ENCODE results near the gene CHST3. TPM values are rescaled to one million over a fixed set of nuclear protein-coding genes. Genes with fewer than 3 reads are reported as not detected.

CHST3 gene
- total RNA-seq, 1 donor, result under 0.01 TPM

GRCh38 chr10:72048450-72049124 is 84.4 kb downstream of the CHST3 start:
- peak; percentile 84 to 92 (median 85) for DNase-seq (ENCODE audit: low read depth in 2 of 3, low spot score in 2 of 3)

GRCh38 chr10:72049472-72049871 is 85.3 kb downstream of the CHST3 start:
- no peak for DNase-seq (ENCODE audit: low read depth in 2 of 3, low spot score in 2 of 3)

GRCh38 chr10:72049969-72050781 is 86.0 kb downstream of the CHST3 start:
- DNase-seq (ENCODE audit: low read depth in 2 of 3, low spot score in 2 of 3), result no peak

- no peak for DNase-seq (ENCODE audit: low read depth in 2 of 3, low spot score in 2 of 3)
Measured at GRCh38 chr10:72050873-72051272, 86.7 kb downstream of the CHST3 start.

GRCh38 chr10:72053690-72054089 is 89.5 kb downstream of the CHST3 start:
- DNase-seq (ENCODE audit: low read depth in 2 of 3, low spot score in 2 of 3), result no peak

- DNase-seq (ENCODE audit: low read depth in 2 of 3, low spot score in 2 of 3), result no peak
Measured at GRCh38 chr10:72056113-72056512, 91.9 kb downstream of the CHST3 start.

- no peak for DNase-seq (ENCODE audit: low read depth in 2 of 3, low spot score in 2 of 3)
Measured at GRCh38 chr10:72056932-72057751, 92.9 kb downstream of the CHST3 start.

- DNase-seq (ENCODE audit: low read depth in 2 of 3, low spot score in 2 of 3), result no peak
Measured at GRCh38 chr10:72058347-72058898, 94.2 kb downstream of the CHST3 start.

- DNase-seq (ENCODE audit: low read depth in 2 of 3, low spot score in 2 of 3), result no peak
Measured at GRCh38 chr10:72058989-72059842, 95.0 kb downstream of the CHST3 start.

- DNase-seq (ENCODE audit: low read depth in 2 of 3, low spot score in 2 of 3), result no peak
Measured at GRCh38 chr10:72059843-72060822, 95.9 kb downstream of the CHST3 start.

- DNase-seq (ENCODE audit: low read depth in 2 of 3, low spot score in 2 of 3), result no peak
Measured at GRCh38 chr10:72061491-72061890, 97.3 kb downstream of the CHST3 start.

GRCh38 chr10:72061930-72062329 is 97.7 kb downstream of the CHST3 start:
- no peak for DNase-seq (ENCODE audit: low read depth in 2 of 3, low spot score in 2 of 3)

- DNase-seq (ENCODE audit: low read depth in 2 of 3, low spot score in 2 of 3), result no peak
Measured at GRCh38 chr10:72062382-72062781, 98.2 kb downstream of the CHST3 start.

Other genes starting within 250 kb of the CHST3 start
- 0.81 TPM for gene C10orf105, start 244.6 kb upstream of the CHST3 start, total RNA-seq
- 109 TPM for gene VSIR, start 190.9 kb upstream of the CHST3 start, total RNA-seq
- gene PSAP, start 113.1 kb upstream of the CHST3 start, total RNA-seq, result 360 TPM
- gene SPOCK2, start 124.2 kb downstream of the CHST3 start, total RNA-seq, result 31.0 TPM

Measured in hematopoietic multipotent progenitor cell (in vitro differentiated cells).